Activated effector memory CD4-positive, alpha-beta T cell treated with Interleukin-2 at 50 U/mL for 16 hours (primary cell): ENCODE data around the gene PEX10.
"Not testable (repeated sequence)": the region's sequence is repeated elsewhere in the genome, so short reads cannot be mapped to it uniquely, and the experiment has no call there.

ENCODE experiments used
- DNase-seq: peaks from one replicate; pipeline ENCODE4 v3.0.0-alpha.2; 2020

Gene PEX10

DNA sequence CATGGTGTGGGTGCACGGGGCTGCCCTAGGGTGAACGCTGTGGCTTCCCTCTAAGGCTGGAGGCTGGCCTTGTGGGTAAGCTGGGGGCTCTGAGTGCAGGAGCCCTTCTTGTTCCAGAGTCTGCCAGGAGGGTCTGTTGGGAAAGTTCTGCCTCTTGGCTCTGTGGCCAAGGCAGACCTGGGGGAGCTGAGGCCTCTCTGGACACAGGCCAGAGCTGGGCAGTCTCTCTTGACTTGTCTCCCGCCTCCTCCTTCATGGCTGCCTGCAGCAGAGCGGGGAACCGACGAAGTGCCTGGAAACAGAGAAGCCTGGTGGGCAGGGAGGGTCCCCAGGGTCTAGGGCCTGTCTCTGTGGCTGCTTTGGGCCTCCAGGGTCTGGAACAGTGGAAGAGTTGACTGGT lies 30.3 kb upstream of the PEX10 start:
- DNase-seq, result no peak

GRCh38 chr1:2441746-2442145 lies 29.4 kb upstream of the PEX10 start:
- DNase-seq, result no peak

DNA sequence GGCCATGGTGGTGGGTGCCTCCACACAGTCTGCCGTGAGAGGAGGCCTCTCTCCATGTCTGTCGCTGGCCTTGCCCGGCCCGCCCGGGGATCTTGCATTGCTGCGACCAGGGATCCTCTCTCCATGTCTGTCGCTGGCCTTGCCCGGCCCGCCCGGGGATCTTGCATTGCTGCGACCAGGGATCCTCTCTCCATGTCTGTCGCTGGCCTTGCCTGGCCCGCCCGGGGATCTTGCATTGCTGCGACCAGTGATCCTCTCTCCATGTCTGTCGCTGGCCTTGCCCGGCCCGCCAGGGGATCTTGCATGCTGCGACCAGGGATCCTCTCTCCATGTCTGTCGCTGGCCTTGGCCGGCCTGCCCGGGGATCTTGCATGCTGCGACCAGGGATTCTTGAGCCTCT lies 28.0 kb upstream of the PEX10 start:
- not testable (repeated sequence) for DNase-seq

GRCh38 chr1:2439369-2439768 lies 27.0 kb upstream of the PEX10 start:
- DNase-seq, result no peak

- DNase-seq, result no peak
Measured at GRCh38 chr1:2438641-2439040, 26.3 kb upstream of the PEX10 start.

- no peak for DNase-seq
Measured at GRCh38 chr1:2438038-2438437, 25.7 kb upstream of the PEX10 start.

DNA sequence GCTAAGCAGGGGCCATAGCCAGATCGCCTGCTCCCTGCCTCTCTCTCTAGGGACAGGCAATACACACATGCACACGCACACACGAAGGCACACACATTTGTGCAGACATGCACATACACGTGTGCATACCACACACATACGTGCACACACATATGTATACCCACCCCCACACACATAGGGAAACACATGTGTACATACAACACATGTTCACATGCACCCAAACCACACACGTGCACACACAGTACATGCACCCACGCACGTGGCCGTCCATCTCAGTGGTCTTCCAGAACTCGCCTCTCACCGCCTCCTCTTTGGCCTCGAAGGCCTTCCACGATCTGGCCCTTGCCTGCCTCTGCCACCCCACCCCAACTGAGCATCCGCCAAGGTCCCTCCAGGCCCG lies 25.3 kb upstream of the PEX10 start:
- no peak for DNase-seq

GRCh38 chr1:2436876-2437275 lies 24.5 kb upstream of the PEX10 start:
- DNase-seq, result no peak

GRCh38 chr1:2435746-2436355 lies 23.5 kb upstream of the PEX10 start:
- no peak for DNase-seq

DNA sequence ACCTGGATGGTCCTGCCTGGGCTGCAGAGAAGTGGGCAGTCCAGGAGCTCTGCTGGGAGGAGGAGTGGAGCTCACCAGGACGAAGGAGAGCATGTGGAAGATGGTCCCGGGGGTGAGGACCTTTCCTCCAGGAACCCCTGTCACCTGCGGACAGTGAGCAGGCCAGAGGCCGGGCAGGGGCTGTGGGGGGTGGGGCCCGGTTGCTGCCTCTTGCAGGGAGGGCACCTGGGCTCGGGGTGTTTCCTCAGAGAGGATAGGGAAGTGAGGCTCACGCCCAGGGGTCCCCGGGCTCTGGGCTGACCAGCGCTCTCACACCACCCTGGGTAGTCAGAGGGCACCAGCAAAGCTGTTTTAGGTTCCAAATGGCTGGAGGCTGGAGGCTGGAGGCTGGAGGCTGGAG lies 22.7 kb upstream of the PEX10 start:
- DNase-seq, result no peak

GRCh38 chr1:2433936-2434655 lies 21.7 kb upstream of the PEX10 start:
- DNase-seq, result no peak

- no peak for DNase-seq
Measured at GRCh38 chr1:2433196-2433595, 20.8 kb upstream of the PEX10 start.

DNA sequence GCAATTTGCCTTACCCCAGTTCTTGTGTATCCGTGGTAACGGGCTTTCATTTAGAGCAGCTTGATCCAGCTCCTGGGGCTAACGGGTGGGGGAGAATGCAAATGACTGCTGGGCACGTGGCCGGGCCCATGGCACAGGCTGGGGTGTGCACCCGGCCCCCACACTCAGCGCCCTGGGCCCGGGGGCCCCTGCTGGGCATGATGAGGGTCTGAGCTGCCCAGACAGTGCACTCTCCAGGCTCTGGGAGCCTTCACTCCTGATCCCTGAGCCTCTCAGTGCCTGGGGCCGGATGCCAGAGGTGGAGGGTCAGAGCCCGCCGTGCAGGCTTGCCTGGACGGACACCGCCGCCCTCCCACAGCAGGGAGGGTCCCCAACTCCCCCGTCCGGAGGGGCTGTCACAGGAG lies 20.1 kb upstream of the PEX10 start:
- DNase-seq, result no peak

DNA sequence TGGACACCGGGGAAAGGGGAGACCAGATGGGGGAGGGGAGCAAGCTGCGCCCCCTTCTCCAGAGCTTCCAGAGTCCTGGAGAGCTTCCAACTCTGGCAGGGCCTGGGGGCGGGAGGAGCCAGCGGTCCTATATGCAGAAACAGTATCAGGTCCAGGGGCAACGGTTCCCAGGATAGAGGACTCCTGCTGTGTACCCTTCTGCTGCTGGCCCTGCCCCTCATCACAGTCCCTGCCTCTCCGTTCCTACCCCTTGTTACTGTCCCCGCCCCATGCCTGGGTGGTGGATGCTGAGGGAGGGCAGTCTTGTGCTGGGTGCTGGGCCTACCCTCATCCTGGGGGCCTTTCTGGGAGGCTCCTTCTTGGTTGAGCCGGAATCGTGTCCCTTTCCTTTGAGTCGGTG lies 19.2 kb upstream of the PEX10 start:
- DNase-seq, result no peak

DNA sequence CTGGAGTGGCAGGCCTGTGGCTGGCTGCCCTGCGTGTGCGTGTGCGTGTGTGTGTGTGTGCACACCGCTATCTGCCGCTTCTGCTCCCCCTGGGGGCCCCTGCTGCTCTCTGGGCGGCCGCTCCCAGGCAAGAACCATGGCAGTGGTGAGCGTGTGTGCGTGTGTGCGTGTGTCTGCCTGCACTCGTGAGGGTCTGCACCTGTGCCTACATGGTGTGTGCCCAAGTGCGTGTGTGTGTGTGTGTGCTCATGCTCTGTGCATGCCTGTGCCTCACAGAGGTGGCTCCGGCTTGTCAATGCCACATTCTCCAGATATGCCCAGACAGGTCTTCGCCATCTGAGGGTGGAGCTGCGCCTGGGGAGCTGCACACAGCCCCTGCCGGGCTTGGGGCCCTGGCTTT lies 18.7 kb upstream of the PEX10 start:
- no peak for DNase-seq

- DNase-seq, result no peak
Measured at GRCh38 chr1:2430592-2430973, 18.2 kb upstream of the PEX10 start.

GRCh38 chr1:2429780-2430591 lies 17.6 kb upstream of the PEX10 start:
- DNase-seq, result no peak

- no peak for DNase-seq
Measured at GRCh38 chr1:2428490-2428889, 16.1 kb upstream of the PEX10 start.

DNA sequence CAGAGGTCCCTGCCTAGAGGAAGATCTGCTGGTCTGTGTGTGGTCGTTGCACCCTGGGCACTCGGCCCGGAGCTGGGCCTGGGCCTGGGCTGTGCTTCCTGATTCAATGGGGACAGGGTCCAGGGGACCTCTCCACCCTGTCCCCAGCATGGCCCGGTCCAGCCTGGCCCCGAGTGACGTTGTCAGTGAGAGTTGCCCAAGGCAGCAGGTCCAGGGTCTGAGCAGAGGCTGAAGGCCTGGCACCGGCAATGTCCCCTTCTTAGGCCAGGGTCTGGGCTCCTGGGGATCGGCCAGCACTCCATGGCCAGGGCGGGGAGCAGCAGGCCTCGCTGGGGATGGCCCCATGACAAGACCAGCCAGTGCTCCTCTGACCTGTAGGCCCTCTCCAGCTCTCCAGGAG lies 15.6 kb upstream of the PEX10 start:
- no peak for DNase-seq

- DNase-seq, result no peak
Measured at GRCh38 chr1:2427051-2427450, 14.7 kb upstream of the PEX10 start.

DNA sequence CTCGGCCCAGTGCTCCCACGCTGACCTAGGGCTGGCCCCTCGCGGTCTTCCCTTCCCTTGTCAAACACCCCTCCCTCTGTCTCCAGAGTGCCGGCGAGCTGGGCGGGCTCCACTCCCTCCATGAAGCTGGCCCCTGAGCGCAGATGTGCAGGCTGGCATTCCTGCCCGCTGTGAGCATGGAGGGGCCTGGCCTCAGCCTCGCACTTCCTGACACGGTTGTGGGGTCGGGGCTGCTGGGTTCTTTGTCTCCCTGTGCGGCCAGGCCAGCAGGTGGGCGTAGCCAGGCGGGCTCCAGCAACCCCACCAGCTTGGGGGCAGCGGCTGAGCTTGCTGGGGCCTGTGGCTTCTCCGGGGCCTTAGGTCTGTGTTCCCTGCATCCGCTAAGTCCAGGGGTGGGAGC lies 14.2 kb upstream of the PEX10 start:
- DNase-seq, result no peak

DNA sequence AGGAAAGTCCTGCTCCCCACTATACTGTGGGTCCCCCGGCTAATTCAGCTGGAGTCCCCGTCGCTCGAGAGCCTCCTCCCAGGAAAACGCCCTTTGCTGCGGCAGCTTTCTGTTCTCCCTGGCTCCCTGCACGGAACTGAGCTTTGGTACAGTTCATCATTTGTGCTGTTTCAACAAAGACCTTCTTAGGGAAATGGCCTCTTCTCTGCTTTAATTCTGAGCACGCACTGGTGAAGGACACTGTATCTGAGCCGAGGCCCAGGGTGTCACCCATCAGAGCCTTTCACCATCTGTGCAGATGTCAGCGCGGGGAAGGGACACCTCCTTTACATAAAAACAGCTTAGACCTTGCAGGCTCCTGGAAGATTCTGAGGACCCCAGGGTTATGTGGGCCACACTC lies 13.5 kb upstream of the PEX10 start:
- DNase-seq, result no peak

GRCh38 chr1:2422523-2422922 lies 10.2 kb upstream of the PEX10 start:
- DNase-seq, result no peak

DNA sequence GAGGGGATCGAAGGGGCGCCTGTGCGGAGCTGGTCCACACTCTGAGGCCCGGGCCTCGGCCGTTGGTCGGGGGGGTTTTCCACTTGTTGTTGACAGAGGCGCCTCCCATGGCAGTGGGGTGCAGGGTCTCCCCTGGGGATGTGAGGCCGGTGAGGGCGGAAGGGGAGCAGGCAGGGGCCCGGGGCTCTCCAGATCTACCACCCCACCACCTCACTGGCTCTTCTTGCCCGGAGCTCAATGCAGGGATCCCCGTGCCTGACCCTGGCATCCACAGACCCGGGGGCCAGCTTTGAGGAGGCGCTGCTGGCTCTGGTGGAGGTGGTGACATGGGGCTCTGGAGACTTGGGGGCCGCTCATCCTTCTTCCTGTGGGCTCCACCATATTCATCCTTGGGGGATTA lies 7.1 kb upstream of the PEX10 start:
- no peak for DNase-seq
